Jurkat, Clone E6-1 (cell line): ENCODE results near the gene MYOM1.
"Not testable (repeated sequence)": the region's sequence is repeated elsewhere in the genome, so short reads cannot be mapped to it uniquely, and the experiment has no call there.

Experiments used
- DNase-seq: peaks from one replicate; pipeline ENCODE4 v3.0.0-alpha.2; 2011; ENCODE audit warnings: low read depth, low spot score
- H3K4me3 ChIP-seq: 2 replicates; pipeline ENCODE4 v1.5.1; 2011; ENCODE audit warnings: mild to moderate bottlenecking, low read length, control low read depth, moderate library complexity

MYOM1 gene

GRCh38 chr18:3225588-3225987 lies 5.8 kb upstream of the MYOM1 start:
- DNase-seq = no peak
- H3K4me3 ChIP-seq = no peak overlapping the region

GRCh38 chr18:3224223-3224622 lies 4.5 kb upstream of the MYOM1 start:
- H3K4me3 ChIP-seq = no peak overlapping the region
- DNase-seq = no peak

GRCh38 chr18:3223356-3223755 lies 3.6 kb upstream of the MYOM1 start:
- no peak overlapping the region for H3K4me3 ChIP-seq
- no peak for DNase-seq

- no peak for DNase-seq
- H3K4me3 ChIP-seq = no peak overlapping the region
These were observed 1.7 kb upstream of the MYOM1 start for GRCh38 chr18:3221496-3221895.

GRCh38 chr18:3220868-3221267 lies 1.1 kb upstream of the MYOM1 start:
- DNase-seq, H3K4me3 ChIP-seq: not testable (repeated sequence)

GRCh38 chr18:3219241-3219630 lies 532 bp downstream of the MYOM1 start:
- H3K4me3 ChIP-seq = no peak overlapping the region
- DNase-seq = no peak

- no peak for DNase-seq
- no peak overlapping the region for H3K4me3 ChIP-seq
These were observed 949 bp downstream of the MYOM1 start for GRCh38 chr18:3218819-3219218.

GRCh38 chr18:3217948-3218647 lies 1.7 kb downstream of the MYOM1 start:
- no peak overlapping the region for H3K4me3 ChIP-seq
- DNase-seq = no peak

- H3K4me3 ChIP-seq = no peak overlapping the region
- no peak for DNase-seq
These were observed 2.8 kb downstream of the MYOM1 start for GRCh38 chr18:3216987-3217386.

- no peak for DNase-seq
- H3K4me3 ChIP-seq = no peak overlapping the region
These were observed 4.7 kb downstream of the MYOM1 start for GRCh38 chr18:3214855-3215637.

- peak; percentile 72 for DNase-seq
These were observed 6.3 kb downstream of the MYOM1 start for GRCh38 chr18:3213300-3214059.

GRCh38 chr18:3212657-3213056 lies 7.1 kb downstream of the MYOM1 start:
- no peak overlapping the region for H3K4me3 ChIP-seq
- DNase-seq = no peak

More at GRCh38 chr18:3213300-3214059, 6.3 kb downstream of the MYOM1 start:
- H3K4me3 ChIP-seq = peak overlapping the region; percentile 11

GRCh38 chr18:3211236-3211992 lies 8.4 kb downstream of the MYOM1 start:
- DNase-seq = no peak
- H3K4me3 ChIP-seq = no peak overlapping the region

- DNase-seq = no peak
- no peak overlapping the region for H3K4me3 ChIP-seq
These were observed 9.8 kb downstream of the MYOM1 start for GRCh38 chr18:3209859-3210569.

- no peak for DNase-seq
These were observed 12.2 kb downstream of the MYOM1 start for GRCh38 chr18:3207565-3207964.

GRCh38 chr18:3205239-3205638 lies 14.5 kb downstream of the MYOM1 start:
- H3K4me3 ChIP-seq = no peak overlapping the region
- no peak for DNase-seq

More at GRCh38 chr18:3207565-3207964, 12.2 kb downstream of the MYOM1 start:
- H3K4me3 ChIP-seq = no peak overlapping the region

GRCh38 chr18:3199942-3200645 lies 19.7 kb downstream of the MYOM1 start:
- no peak for DNase-seq
- no peak overlapping the region for H3K4me3 ChIP-seq

GRCh38 chr18:3198260-3198860 lies 21.4 kb downstream of the MYOM1 start:
- not testable (repeated sequence) for DNase-seq, H3K4me3 ChIP-seq
